ENCODE results near the gene CA10.

Gene CA10

GRCh38 chr17:51745993-51746392 is 412.5 kb downstream of the CA10 start:
- Histone ChIP-seq H3K18ac (ENCODE audit: low read length) (no peak overlapping the region), H3K27ac (replicated peaks; ENCODE audit: low read length) (no peak overlapping the region), H3K14ac (ENCODE audit: low read length) (no peak overlapping the region), H2BK5ac (ENCODE audit: low read length) (no peak overlapping the region), H3K23ac (ENCODE audit: low read depth, low read length, poor library complexity) (no peak overlapping the region), H3K4me2 (ENCODE audit: insufficient read depth, low read length, poor library complexity, severe bottlenecking) (no peak overlapping the region), H2AK5ac (ENCODE audit: low read depth, low read length) (no peak overlapping the region), H4K91ac (ENCODE audit: low read depth, low read length, poor library complexity) (no peak overlapping the region), H3K36me3 (replicated peaks in 1 of 2; ENCODE audit: control insufficient read depth in 2 of 2, insufficient read depth in 2 of 2, low read length in 2 of 2) (no peaks in the 10 kb centered on the region), H2BK12ac (ENCODE audit: low read length) (no peak overlapping the region), H4K8ac (ENCODE audit: low read depth, low read length) (no peak overlapping the region), H3K4me1 (ENCODE audit: control insufficient read depth in 2 of 2, insufficient read depth in 1 of 2, low read depth in 1 of 2, low read length in 2 of 2) (peaks cover 0 to 3% of the 10 kb centered on the region in 2 donors), H2AFZ (ENCODE audit: low read length) (no peak overlapping the region), H3K27me3 (ENCODE audit: control insufficient read depth in 3 of 3, insufficient read depth in 3 of 3, low read depth in 1 of 3, low read length in 3 of 3) (no peaks in the 10 kb centered on the region), H2BK15ac (ENCODE audit: low read length) (no peak overlapping the region), H3K4me3 (ENCODE audit: low read length in 2 of 2) (no peak overlapping the region), H3K4ac (ENCODE audit: low read length) (no peak overlapping the region), H3K79me1 (ENCODE audit: low read depth, low read length) (no peaks in the 10 kb centered on the region), H2BK120ac (ENCODE audit: low read depth, low read length) (no peak overlapping the region), H3K9ac (ENCODE audit: low read depth, low read length, poor library complexity) (no peak overlapping the region), H3K9me3 (replicated peaks in 1 of 2; ENCODE audit: control insufficient read depth in 2 of 2, insufficient read depth in 1 of 2, low read depth in 1 of 2, low read length in 2 of 2) (no peaks in the 10 kb centered on the region)
- no peak for DNase-seq (ENCODE audit: low spot score)
- WGBS, 2 donors (ENCODE audit: extremely low coverage in 2 of 2, insufficient read length in 2 of 2, insufficient replicate concordance in 1 of 2) = no CpG with 5 or more reads among the region's 2 CpGs

GRCh38 chr17:51743477-51743876 is 415.0 kb downstream of the CA10 start:
- H2BK15ac ChIP-seq (ENCODE audit: low read length) = no peak overlapping the region
- H3K4ac ChIP-seq (ENCODE audit: low read length) = no peak overlapping the region
- no peak overlapping the region for H2AK5ac ChIP-seq (ENCODE audit: low read depth, low read length)
- H3K79me1 ChIP-seq (ENCODE audit: low read depth, low read length) = no peaks in the 10 kb centered on the region
- no CpG with 5 or more reads among the region's 4 CpGs for WGBS, 2 donors (ENCODE audit: extremely low coverage in 2 of 2, insufficient read length in 2 of 2, insufficient replicate concordance in 1 of 2)
- no peak overlapping the region for H3K14ac ChIP-seq (ENCODE audit: low read length)
- no peaks in the 10 kb centered on the region for H3K9me3 ChIP-seq (replicated peaks in 1 of 2; ENCODE audit: control insufficient read depth in 2 of 2, insufficient read depth in 1 of 2, low read depth in 1 of 2, low read length in 2 of 2)
- H2BK5ac ChIP-seq (ENCODE audit: low read length) = no peak overlapping the region
- no peak overlapping the region for H3K9ac ChIP-seq (ENCODE audit: low read depth, low read length, poor library complexity)
- no peaks in the 10 kb centered on the region for H3K27me3 ChIP-seq (ENCODE audit: control insufficient read depth in 3 of 3, insufficient read depth in 3 of 3, low read depth in 1 of 3, low read length in 3 of 3)
- H3K4me3 ChIP-seq (ENCODE audit: low read length in 2 of 2) = no peak overlapping the region
- H2BK12ac ChIP-seq (ENCODE audit: low read length) = no peak overlapping the region
- H2BK120ac ChIP-seq (ENCODE audit: low read depth, low read length) = no peak overlapping the region
- no peak overlapping the region for H2AFZ ChIP-seq (ENCODE audit: low read length)
- no peak overlapping the region for H3K23ac ChIP-seq (ENCODE audit: low read depth, low read length, poor library complexity)
- no peaks in the 10 kb centered on the region for H3K36me3 ChIP-seq (replicated peaks in 1 of 2; ENCODE audit: control insufficient read depth in 2 of 2, insufficient read depth in 2 of 2, low read length in 2 of 2)
- no peak for DNase-seq (ENCODE audit: low spot score)
- H3K18ac ChIP-seq (ENCODE audit: low read length) = no peak overlapping the region
- H4K8ac ChIP-seq (ENCODE audit: low read depth, low read length) = no peak overlapping the region
- no peak overlapping the region for H3K4me2 ChIP-seq (ENCODE audit: insufficient read depth, low read length, poor library complexity, severe bottlenecking)
- H3K27ac ChIP-seq (replicated peaks; ENCODE audit: low read length) = no peak overlapping the region
- no peak overlapping the region for H4K91ac ChIP-seq (ENCODE audit: low read depth, low read length, poor library complexity)
- H3K4me1 ChIP-seq (ENCODE audit: control insufficient read depth in 2 of 2, insufficient read depth in 1 of 2, low read depth in 1 of 2, low read length in 2 of 2) = peaks cover 0 to 5% of the 10 kb centered on the region in 2 donors

GRCh38 chr17:51742571-51742970 is 415.9 kb downstream of the CA10 start:
- H3K23ac ChIP-seq (ENCODE audit: low read depth, low read length, poor library complexity) = no peak overlapping the region
- no peak overlapping the region for H3K18ac ChIP-seq (ENCODE audit: low read length)
- H3K27me3 ChIP-seq (ENCODE audit: control insufficient read depth in 3 of 3, insufficient read depth in 3 of 3, low read depth in 1 of 3, low read length in 3 of 3) = no peaks in the 10 kb centered on the region
- H2BK120ac ChIP-seq (ENCODE audit: low read depth, low read length) = no peak overlapping the region
- H3K4me1 ChIP-seq (ENCODE audit: control insufficient read depth in 2 of 2, insufficient read depth in 1 of 2, low read depth in 1 of 2, low read length in 2 of 2) = peaks cover 0 to 5% of the 10 kb centered on the region in 2 donors
- H3K9me3 ChIP-seq (replicated peaks in 1 of 2; ENCODE audit: control insufficient read depth in 2 of 2, insufficient read depth in 1 of 2, low read depth in 1 of 2, low read length in 2 of 2) = no peaks in the 10 kb centered on the region
- no peak overlapping the region for H2AK5ac ChIP-seq (ENCODE audit: low read depth, low read length)
- no peak overlapping the region for H3K4ac ChIP-seq (ENCODE audit: low read length)
- no peak overlapping the region for H2AFZ ChIP-seq (ENCODE audit: low read length)
- H4K91ac ChIP-seq (ENCODE audit: low read depth, low read length, poor library complexity) = no peak overlapping the region
- no peak overlapping the region for H2BK15ac ChIP-seq (ENCODE audit: low read length)
- no peak overlapping the region for H2BK12ac ChIP-seq (ENCODE audit: low read length)
- H3K14ac ChIP-seq (ENCODE audit: low read length) = no peak overlapping the region
- no peak overlapping the region for H4K8ac ChIP-seq (ENCODE audit: low read depth, low read length)
- DNase-seq (ENCODE audit: low spot score) = no peak
- H3K4me3 ChIP-seq (ENCODE audit: low read length in 2 of 2) = no peak overlapping the region
- no peaks in the 10 kb centered on the region for H3K36me3 ChIP-seq (replicated peaks in 1 of 2; ENCODE audit: control insufficient read depth in 2 of 2, insufficient read depth in 2 of 2, low read length in 2 of 2)
- H3K27ac ChIP-seq (replicated peaks; ENCODE audit: low read length) = no peak overlapping the region
- no peak overlapping the region for H2BK5ac ChIP-seq (ENCODE audit: low read length)
- no peak overlapping the region for H3K4me2 ChIP-seq (ENCODE audit: insufficient read depth, low read length, poor library complexity, severe bottlenecking)
- no peak overlapping the region for H3K9ac ChIP-seq (ENCODE audit: low read depth, low read length, poor library complexity)
- H3K79me1 ChIP-seq (ENCODE audit: low read depth, low read length) = no peaks in the 10 kb centered on the region

- Histone ChIP-seq H2BK15ac (ENCODE audit: low read length) (no peak overlapping the region), H3K9ac (ENCODE audit: low read depth, low read length, poor library complexity) (no peak overlapping the region), H3K4me1 (ENCODE audit: control insufficient read depth in 2 of 2, insufficient read depth in 1 of 2, low read depth in 1 of 2, low read length in 2 of 2) (peaks cover 0 to 5% of the 10 kb centered on the region in 2 donors), H3K27ac (replicated peaks; ENCODE audit: low read length) (no peak overlapping the region), H2AFZ (ENCODE audit: low read length) (no peak overlapping the region), H3K79me1 (ENCODE audit: low read depth, low read length) (no peaks in the 10 kb centered on the region), H3K36me3 (replicated peaks in 1 of 2; ENCODE audit: control insufficient read depth in 2 of 2, insufficient read depth in 2 of 2, low read length in 2 of 2) (no peaks in the 10 kb centered on the region), H3K23ac (ENCODE audit: low read depth, low read length, poor library complexity) (no peak overlapping the region), H3K4ac (ENCODE audit: low read length) (no peak overlapping the region), H3K14ac (ENCODE audit: low read length) (no peak overlapping the region), H2BK5ac (ENCODE audit: low read length) (no peak overlapping the region), H3K27me3 (ENCODE audit: control insufficient read depth in 3 of 3, insufficient read depth in 3 of 3, low read depth in 1 of 3, low read length in 3 of 3) (no peaks in the 10 kb centered on the region), H3K9me3 (replicated peaks in 1 of 2; ENCODE audit: control insufficient read depth in 2 of 2, insufficient read depth in 1 of 2, low read depth in 1 of 2, low read length in 2 of 2) (no peaks in the 10 kb centered on the region), H2BK12ac (ENCODE audit: low read length) (no peak overlapping the region), H3K4me3 (ENCODE audit: low read length in 2 of 2) (no peak overlapping the region), H4K91ac (ENCODE audit: low read depth, low read length, poor library complexity) (no peak overlapping the region), H4K8ac (ENCODE audit: low read depth, low read length) (no peak overlapping the region), H2AK5ac (ENCODE audit: low read depth, low read length) (no peak overlapping the region), H2BK120ac (ENCODE audit: low read depth, low read length) (no peak overlapping the region), H3K4me2 (ENCODE audit: insufficient read depth, low read length, poor library complexity, severe bottlenecking) (no peak overlapping the region), H3K18ac (ENCODE audit: low read length) (no peak overlapping the region)
- no peak for DNase-seq (ENCODE audit: low spot score)
Measured at GRCh38 chr17:51741458-51741857, 417.1 kb downstream of the CA10 start.
